ENCODE measurements around the gene GNL3L.

DNA sequence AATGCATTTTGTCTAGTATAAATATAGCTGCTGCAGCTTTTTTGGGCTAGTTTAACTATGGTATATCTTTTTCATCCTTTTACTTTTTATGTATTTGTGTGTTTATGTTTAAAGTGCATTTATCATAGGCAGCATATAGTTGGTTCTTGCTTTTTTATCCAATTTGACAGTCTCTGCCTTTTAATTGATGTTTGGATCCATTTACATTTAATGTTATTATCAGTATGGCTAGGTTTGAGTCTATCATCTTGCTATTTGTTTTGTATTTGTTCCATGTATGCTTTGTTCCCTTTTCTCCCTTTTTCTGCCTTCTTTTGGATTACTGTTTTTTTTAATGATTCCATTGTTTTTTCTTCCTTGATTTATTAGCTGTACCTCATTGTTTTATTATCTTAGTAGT lies 40.3 kb downstream of the GNL3L start:
- no peak for TF ChIP-seq EZH2 (IDR thresholded peaks at IDR 0.05; ENCODE audit: borderline replicate concordance, low read depth, low read length, severe bottlenecking)
- TF ChIP-seq POLR2A (IDR thresholded peaks at IDR 0.05; ENCODE audit: low read depth, low read length), result no peak
- TF ChIP-seq POLR2AphosphoS5 (IDR thresholded peaks at IDR 0.05; ENCODE audit: insufficient read depth, low read depth, low read length), result no peak
- TF ChIP-seq, protein P1, sequence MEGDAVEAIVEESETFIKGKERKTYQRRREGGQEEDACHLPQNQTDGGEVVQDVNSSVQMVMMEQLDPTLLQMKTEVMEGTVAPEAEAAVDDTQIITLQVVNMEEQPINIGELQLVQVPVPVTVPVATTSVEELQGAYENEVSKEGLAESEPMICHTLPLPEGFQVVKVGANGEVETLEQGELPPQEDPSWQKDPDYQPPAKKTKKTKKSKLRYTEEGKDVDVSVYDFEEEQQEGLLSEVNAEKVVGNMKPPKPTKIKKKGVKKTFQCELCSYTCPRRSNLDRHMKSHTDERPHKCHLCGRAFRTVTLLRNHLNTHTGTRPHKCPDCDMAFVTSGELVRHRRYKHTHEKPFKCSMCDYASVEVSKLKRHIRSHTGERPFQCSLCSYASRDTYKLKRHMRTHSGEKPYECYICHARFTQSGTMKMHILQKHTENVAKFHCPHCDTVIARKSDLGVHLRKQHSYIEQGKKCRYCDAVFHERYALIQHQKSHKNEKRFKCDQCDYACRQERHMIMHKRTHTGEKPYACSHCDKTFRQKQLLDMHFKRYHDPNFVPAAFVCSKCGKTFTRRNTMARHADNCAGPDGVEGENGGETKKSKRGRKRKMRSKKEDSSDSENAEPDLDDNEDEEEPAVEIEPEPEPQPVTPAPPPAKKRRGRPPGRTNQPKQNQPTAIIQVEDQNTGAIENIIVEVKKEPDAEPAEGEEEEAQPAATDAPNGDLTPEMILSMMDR (IDR thresholded peaks at IDR 0.05; ENCODE audit: extremely low read depth in 1 of 2, insufficient read depth in 1 of 2, low read depth in 1 of 2, low read length in 2 of 2), result no peak
- TF ChIP-seq, protein P2, sequence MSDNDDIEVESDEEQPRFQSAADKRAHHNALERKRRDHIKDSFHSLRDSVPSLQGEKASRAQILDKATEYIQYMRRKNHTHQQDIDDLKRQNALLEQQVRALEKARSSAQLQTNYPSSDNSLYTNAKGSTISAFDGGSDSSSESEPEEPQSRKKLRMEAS (IDR thresholded peaks at IDR 0.05; ENCODE audit: insufficient read depth, insufficient read length), result no peak
- TF ChIP-seq JUN (IDR thresholded peaks at IDR 0.05; ENCODE audit: borderline replicate concordance, insufficient read depth, insufficient read length, low read depth), result no peak
- no peak for TF ChIP-seq GATA2 (IDR thresholded peaks at IDR 0.05; ENCODE audit: insufficient read depth, insufficient read length, low read depth, low read length)
- TF ChIP-seq MYC (IDR thresholded peaks at IDR 0.05; ENCODE audit: low read depth, low read length), result no peak
- no peak for TF ChIP-seq FOS (IDR thresholded peaks at IDR 0.05; ENCODE audit: borderline replicate concordance, insufficient read depth, low read length)
